Astrocyte (in vitro differentiated cells and primary cell): ENCODE data around the gene CMTM1. TPM values are rescaled to one million over a fixed set of nuclear protein-coding genes. Genes with fewer than 3 reads are reported as not detected.

Source experiments
- DNase-seq: peaks from one replicate; pipeline ENCODE4 v3.0.0-alpha.2; 2010; ENCODE audit warnings: low read depth
- FAIRE-seq: peaks from 2 replicates; lab custom pipeline; 2011; peaks lifted over from hg19 to GRCh38; lab: Jason Lieb, UNC
- H2AFZ ChIP-seq: 2 replicates; pipeline ENCODE4 v1.6.0; 2012; ENCODE audit warnings: low read depth, low read length, inconsistent platforms
- H3K27ac ChIP-seq: 2 replicates; pipeline ENCODE4 v1.5.1; 2011; ENCODE audit warnings: low read depth, low read length, inconsistent platforms
- H3K27me3 ChIP-seq: 2 replicates; pipeline ENCODE4 v1.6.0; 2011; ENCODE audit warnings: low read length, inconsistent platforms; ENCODE audit not compliant: insufficient read depth
- H3K36me3 ChIP-seq: 2 replicates; pipeline ENCODE4 v1.5.1; 2011; ENCODE audit warnings: low read length, inconsistent platforms; ENCODE audit not compliant: insufficient read depth
- H3K4me1 ChIP-seq: 2 replicates; pipeline ENCODE4 v1.5.1; 2011; ENCODE audit warnings: low read length, inconsistent platforms; ENCODE audit not compliant: insufficient read depth
- H3K4me2 ChIP-seq: 2 replicates; pipeline ENCODE4 v1.6.0; 2012; ENCODE audit warnings: low read length, inconsistent platforms
- H3K4me3 ChIP-seq: 2 replicates; pipeline ENCODE4 v1.5.1; 2011; ENCODE audit warnings: low read depth, mild to moderate bottlenecking, low read length, inconsistent platforms; ENCODE audit not compliant: insufficient read depth
- H3K79me2 ChIP-seq: 2 replicates; pipeline ENCODE4 v1.6.0; 2012; ENCODE audit warnings: mild to moderate bottlenecking, low read length, inconsistent platforms; ENCODE audit not compliant: insufficient read depth
- H3K9ac ChIP-seq: 2 replicates; pipeline ENCODE4 v1.6.0; 2012; ENCODE audit warnings: mild to moderate bottlenecking, low read length, inconsistent platforms
- H3K9me3 ChIP-seq: 2 replicates; pipeline ENCODE4 v1.5.1; 2012; ENCODE audit warnings: low read depth, mild to moderate bottlenecking, low read length, inconsistent platforms; ENCODE audit not compliant: insufficient read depth
- H4K20me1 ChIP-seq: 2 replicates; pipeline ENCODE4 v1.6.0; 2012; ENCODE audit warnings: low read length, inconsistent platforms; ENCODE audit not compliant: insufficient read depth
- H3K27ac Mint-ChIP-seq: one replicate; pipeline ENCODE4 v1.8.0; 2021; ENCODE audit warnings: mild to moderate bottlenecking, mixed read lengths; ENCODE audit not compliant: unreplicated experiment
- H3K27me3 Mint-ChIP-seq: one replicate; pipeline ENCODE4 v1.8.0; 2021; ENCODE audit warnings: low read depth, mixed read lengths; ENCODE audit not compliant: unreplicated experiment
- H3K36me3 Mint-ChIP-seq: one replicate; pipeline ENCODE4 v1.8.0; 2021; ENCODE audit warnings: low read depth, mixed read lengths; ENCODE audit not compliant: unreplicated experiment
- H3K4me1 Mint-ChIP-seq: one replicate; pipeline ENCODE4 v1.8.0; 2021; ENCODE audit warnings: low read depth, mixed read lengths; ENCODE audit not compliant: unreplicated experiment
- H3K4me3 Mint-ChIP-seq: one replicate; pipeline ENCODE4 v1.8.0; 2021; ENCODE audit warnings: mild to moderate bottlenecking, moderate library complexity, mixed read lengths; ENCODE audit not compliant: unreplicated experiment
- H3K9me3 Mint-ChIP-seq: one replicate; pipeline ENCODE4 v1.8.0; 2021; ENCODE audit warnings: mild to moderate bottlenecking, mixed read lengths; ENCODE audit not compliant: unreplicated experiment
- EZH2 ChIP-seq: IDR thresholded peaks from 2 replicates; pipeline ENCODE4 v1.6.1; 2012; ENCODE audit warnings: mild to moderate bottlenecking, low read length, inconsistent platforms; ENCODE audit not compliant: insufficient read depth
- total RNA-seq: library from RNA; stranded (reverse); gene quantifications from 2 replicates; pipeline ENCODE4 v1.2.1, GENCODE V29; 2021
- TF ChIP-seq, protein P1 (sequence below): IDR thresholded peaks from 2 replicates; pipeline ENCODE4 v1.5.1; 2011; ENCODE audit warnings: low read depth, mild to moderate bottlenecking, inconsistent platforms, low read length, moderate library complexity; ENCODE audit not compliant: insufficient read depth

CMTM1 gene
- total RNA-seq, 1 donor from 2014 or later: 2.7 TPM

DNA sequence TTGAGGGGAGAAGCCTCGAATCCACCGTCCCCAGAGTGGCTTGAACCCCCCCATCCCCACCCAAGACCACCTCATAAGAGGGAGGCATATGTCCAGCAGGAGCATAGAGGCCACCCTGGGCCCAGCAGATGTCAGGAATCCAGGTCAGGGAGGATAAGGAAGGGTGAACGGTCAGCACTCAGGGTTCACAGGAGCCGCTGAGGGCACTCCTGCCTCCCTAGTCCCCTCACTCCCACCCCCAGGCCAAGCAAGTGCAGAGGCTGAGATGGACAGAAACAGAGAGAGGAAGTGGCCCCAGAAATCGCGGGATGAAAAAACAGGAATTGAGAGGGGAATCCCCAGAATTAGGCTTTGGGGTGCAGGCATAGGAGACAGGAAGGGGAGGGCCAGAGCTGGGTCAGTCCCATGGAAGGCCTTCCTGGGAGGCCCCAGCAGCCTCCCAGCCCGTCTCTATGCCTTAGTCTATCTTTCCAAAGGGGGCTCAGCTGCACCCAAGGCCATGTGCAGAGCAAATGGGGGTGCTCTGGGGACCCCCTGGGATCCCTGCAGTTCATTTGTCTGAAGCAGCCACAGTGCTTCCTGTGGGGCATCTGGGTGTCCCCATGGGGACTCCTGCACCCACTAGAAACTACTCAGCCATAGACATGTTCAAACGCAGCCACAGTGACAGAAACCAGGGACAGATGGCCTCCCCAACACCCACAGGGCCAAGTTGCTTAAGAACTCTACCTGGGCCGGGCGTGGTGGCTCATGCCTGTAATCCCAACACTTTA, 39.9 kb downstream of the CMTM1 start:
- Histone ChIP-seq H3K9ac (peak overlapping the region; percentile 87), H3K4me3 (peak overlapping the region; percentile 63), H3K4me1 (peaks cover 32% of the 10 kb centered on the region), H3K27me3 (no peaks in the 10 kb centered on the region), H3K36me3 (peaks cover 15% of the 10 kb centered on the region), H2AFZ (no peak overlapping the region), H3K4me2 (peak overlapping the region; percentile 97), H3K79me2 (peaks cover 48% of the 10 kb centered on the region), H4K20me1 (peaks cover 51% of the 10 kb centered on the region), H3K27ac (peak overlapping the region; percentile 65), H3K9me3 (peaks cover 3% of the 10 kb centered on the region)
- peaks cover 11% of the 10 kb centered on the region for H3K36me3 Mint-ChIP-seq
- no peaks in the 10 kb centered on the region for H3K27me3 Mint-ChIP-seq
- peaks cover 12% of the 10 kb centered on the region for H3K4me1 Mint-ChIP-seq
- DNase-seq (no peak), FAIRE-seq (no peak)
- no peak for TF ChIP-seq EZH2
- TF ChIP-seq, protein P1, sequence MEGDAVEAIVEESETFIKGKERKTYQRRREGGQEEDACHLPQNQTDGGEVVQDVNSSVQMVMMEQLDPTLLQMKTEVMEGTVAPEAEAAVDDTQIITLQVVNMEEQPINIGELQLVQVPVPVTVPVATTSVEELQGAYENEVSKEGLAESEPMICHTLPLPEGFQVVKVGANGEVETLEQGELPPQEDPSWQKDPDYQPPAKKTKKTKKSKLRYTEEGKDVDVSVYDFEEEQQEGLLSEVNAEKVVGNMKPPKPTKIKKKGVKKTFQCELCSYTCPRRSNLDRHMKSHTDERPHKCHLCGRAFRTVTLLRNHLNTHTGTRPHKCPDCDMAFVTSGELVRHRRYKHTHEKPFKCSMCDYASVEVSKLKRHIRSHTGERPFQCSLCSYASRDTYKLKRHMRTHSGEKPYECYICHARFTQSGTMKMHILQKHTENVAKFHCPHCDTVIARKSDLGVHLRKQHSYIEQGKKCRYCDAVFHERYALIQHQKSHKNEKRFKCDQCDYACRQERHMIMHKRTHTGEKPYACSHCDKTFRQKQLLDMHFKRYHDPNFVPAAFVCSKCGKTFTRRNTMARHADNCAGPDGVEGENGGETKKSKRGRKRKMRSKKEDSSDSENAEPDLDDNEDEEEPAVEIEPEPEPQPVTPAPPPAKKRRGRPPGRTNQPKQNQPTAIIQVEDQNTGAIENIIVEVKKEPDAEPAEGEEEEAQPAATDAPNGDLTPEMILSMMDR: no peak
- H3K9me3 Mint-ChIP-seq: no peaks in the 10 kb centered on the region
- H3K4me3 Mint-ChIP-seq: peak overlapping the region; percentile 83
- H3K27ac Mint-ChIP-seq: no peak overlapping the region

GRCh38 chr16:66608241-66609138, 42.3 kb downstream of the CMTM1 start:
- Histone ChIP-seq H3K4me2 (peak overlapping the region; percentile 59), H3K27me3 (no peaks in the 10 kb centered on the region), H2AFZ (no peak overlapping the region), H3K79me2 (peaks cover 48% of the 10 kb centered on the region), H3K4me1 (peaks cover 31% of the 10 kb centered on the region), H3K9ac (peak overlapping the region; percentile 29), H4K20me1 (peaks cover 67% of the 10 kb centered on the region), H3K27ac (peak overlapping the region; percentile 17), H3K9me3 (no peaks in the 10 kb centered on the region), H3K36me3 (peaks cover 25% of the 10 kb centered on the region), H3K4me3 (no peak overlapping the region)
- FAIRE-seq: no peak
- peaks cover 12% of the 10 kb centered on the region for H3K4me1 Mint-ChIP-seq
- no peaks in the 10 kb centered on the region for H3K9me3 Mint-ChIP-seq
- no peak for TF ChIP-seq EZH2
- TF ChIP-seq, protein P1: peak; percentile 94
- no peak overlapping the region for H3K27ac Mint-ChIP-seq
- peaks cover 16% of the 10 kb centered on the region for H3K36me3 Mint-ChIP-seq
- DNase-seq: peak; percentile 85
- H3K4me3 Mint-ChIP-seq: peak overlapping the region; percentile 27
- no peaks in the 10 kb centered on the region for H3K27me3 Mint-ChIP-seq
